Esophagus squamous epithelium (tissue), 5 donors: ENCODE results near the gene TERT. TPM values are rescaled to one million over a fixed set of nuclear protein-coding genes. Genes with fewer than 3 reads are reported as not detected.
"Not testable (repeated sequence)": the region's sequence is repeated elsewhere in the genome, so short reads cannot be mapped to it uniquely, and the experiment has no call there.

Experiments used
- DNase-seq: peaks from one replicate; lab custom pipeline; 2025; lab: John Stamatoyannopoulos, UW
- H3K27ac ChIP-seq, 4 donors: fragments of 200-600 bp; sonication (generic); one replicate each; pipeline ENCODE4 v1.5.1; 2016 to 2019; ENCODE audit warnings: mild to moderate bottlenecking in 1 of 4
- H3K27me3 ChIP-seq, 4 donors: fragments of 200-600 bp; sonication (generic); 1 replicate in 3 of 4; 2 replicates in 1 of 4; pipeline versions ENCODE4 v1.5.1 to v1.6.0; 2017 to 2021; ENCODE audit warnings: antibody characterized with exemption in 1 of 4
- H3K36me3 ChIP-seq, 3 donors: fragments of 200-600 bp; sonication (generic); one replicate each; pipeline ENCODE4 v1.5.1; 2016 to 2019
- H3K4me1 ChIP-seq, 3 donors: fragments of 200-600 bp; sonication (generic); one replicate each; pipeline ENCODE4 v1.5.1; 2017 to 2019
- H3K4me3 ChIP-seq, 4 donors: fragments of 200-600 bp; sonication (generic); 1 replicate in 3 of 4; 2 replicates in 1 of 4; pipeline ENCODE4 v1.5.1; 2016 to 2019; ENCODE audit warnings: mild to moderate bottlenecking in 2 of 4, moderate library complexity in 1 of 4
- H3K9me3 ChIP-seq, 3 donors: fragments of 200-600 bp; sonication (generic); one replicate each; pipeline ENCODE4 v1.5.1; 2016 to 2019
- CTCF ChIP-seq, 6 experiments: fragments of 450-650 bp in 4 of 6; fragments of 200-600 bp in 2 of 6; sonication (generic) in 2 of 6; IDR thresholded peaks; one replicate each; pipeline ENCODE4 v1.5.1; 2016 to 2019; ENCODE audit warnings: antibody characterized with exemption in 6 of 6, mild to moderate bottlenecking in 4 of 6, moderate library complexity in 4 of 6
- POLR2A ChIP-seq, 4 donors: fragments of 450-650 bp; IDR thresholded peaks; one replicate each; pipeline ENCODE4 v1.6.1; 2017; ENCODE audit warnings: antibody characterized with exemption in 4 of 4, mild to moderate bottlenecking in 4 of 4, moderate library complexity in 3 of 4
- WGBS, 2 donors: methylation state at CpG; one replicate each; pipeline ENCODE4 v1.1.5; 2018; 5-methylcytosine and 5-hydroxymethylcytosine counted together
- intact Hi-C: fragments of 100-400 bp; cut with DNase I; formaldehyde crosslinking; loops from one replicate; pipeline ENCODE4 v1.15.0; 2022
- total RNA-seq, 4 donors: library from RNA; depleted of rRNA; stranded (reverse); fragments of >200 nt; gene quantifications; one replicate each; pipeline ENCODE4 v1.1.0, GENCODE V29; 2016
- donor health status: DM: yes; HTN: yes; CAD: no.

TERT gene
- total RNA-seq, 4 donors from 2014 or later: 0.19 to 9.5 (median 0.31) TPM; not detected in 1

GRCh38 chr5:1285141-1285540 is 9.7 kb downstream of the TERT start:
- H3K4me3 ChIP-seq: no peak overlapping the region
- intact Hi-C loops: no loop called here
- WGBS, 2 donors: 84 to 89% methylated on average over 5 to 9 of the region's 12 CpGs
- H3K4me1 ChIP-seq: peaks cover 0 to 14% (median 0%) of the 10 kb centered on the region in 3 donors
- DNase-seq: no peak
- no peak overlapping the region for H3K27ac ChIP-seq
- no peak for TF ChIP-seq CTCF (IDR thresholded peaks at IDR 0.05)
- peaks cover 0 to 13% (median 0%) of the 10 kb centered on the region in 4 donors for H3K27me3 ChIP-seq
- H3K36me3 ChIP-seq: no peaks in the 10 kb centered on the region
- peaks cover 0 to 6% (median 0%) of the 10 kb centered on the region in 3 donors for H3K9me3 ChIP-seq

GRCh38 chr5:1284336-1284970 is 10.4 kb downstream of the TERT start:
- H3K9me3 ChIP-seq, H3K36me3 ChIP-seq, intact Hi-C loops, H3K27ac ChIP-seq, DNase-seq, H3K4me3 ChIP-seq: not testable (repeated sequence)
- WGBS, 2 donors: 78 to 79% methylated on average over 10 to 15 of the region's 27 CpGs
- peaks cover 0 to 14% (median 0%) of the 10 kb centered on the region in 3 donors for H3K4me1 ChIP-seq
- H3K27me3 ChIP-seq: peaks cover 0 to 13% (median 0%) of the 10 kb centered on the region in 4 donors

- 86 to 88% methylated on average over 1 to 16 of the region's 16 CpGs for WGBS, 2 donors
- H3K36me3 ChIP-seq, H3K9me3 ChIP-seq, H3K27me3 ChIP-seq, intact Hi-C loops, DNase-seq, H3K27ac ChIP-seq, H3K4me3 ChIP-seq: not testable (repeated sequence)
- peaks cover 0 to 14% (median 0%) of the 10 kb centered on the region in 3 donors for H3K4me1 ChIP-seq
Observed at GRCh38 chr5:1283729-1284041, 11.2 kb downstream of the TERT start.

GRCh38 chr5:1282993-1283728 is 11.7 kb downstream of the TERT start:
- 91 to 92% methylated on average over 20 to 24 of the region's 40 CpGs for WGBS, 2 donors
- H3K27ac ChIP-seq, H3K4me3 ChIP-seq, H3K36me3 ChIP-seq, intact Hi-C loops, H3K27me3 ChIP-seq, H3K9me3 ChIP-seq, DNase-seq: not testable (repeated sequence)
- peaks cover 0 to 14% (median 0%) of the 10 kb centered on the region in 3 donors for H3K4me1 ChIP-seq

- no peaks in the 10 kb centered on the region for H3K27me3 ChIP-seq
- no peak overlapping the region for H3K4me3 ChIP-seq
- H3K4me1 ChIP-seq: peaks cover 0 to 14% (median 0%) of the 10 kb centered on the region in 3 donors
- intact Hi-C loops: no loop called here
- DNase-seq: no peak
- TF ChIP-seq CTCF (IDR thresholded peaks at IDR 0.05) (no peak), POLR2A (IDR thresholded peaks at IDR 0.05) (no peak)
- H3K27ac ChIP-seq: no peak overlapping the region
- H3K9me3 ChIP-seq: no peaks in the 10 kb centered on the region
- whole genome bisulfite sequencing, 2 donors: 66 to 68% methylated on average over 17 to 28 of the region's 37 CpGs
- no peaks in the 10 kb centered on the region for H3K36me3 ChIP-seq
Observed at GRCh38 chr5:1282131-1282992, 12.5 kb downstream of the TERT start.

GRCh38 chr5:1281038-1281882 is 13.6 kb downstream of the TERT start:
- TF ChIP-seq POLR2A (IDR thresholded peaks at IDR 0.05): no peak
- no peak for TF ChIP-seq CTCF (IDR thresholded peaks at IDR 0.05)

More at GRCh38 chr5:1281038-1281882, 13.6 kb downstream of the TERT start:
- Histone ChIP-seq H3K27me3 (no peaks in the 10 kb centered on the region), H3K4me3 (no peak overlapping the region), H3K36me3 (no peaks in the 10 kb centered on the region), H3K9me3 (no peaks in the 10 kb centered on the region), H3K4me1 (peaks cover 0 to 14% (median 0%) of the 10 kb centered on the region in 3 donors), H3K27ac (no peak overlapping the region)
- DNase-seq: no peak
- intact Hi-C loops: no loop called here
- WGBS, 2 donors: 91 to 94% methylated on average over 9 to 11 of the region's 16 CpGs
